Activated T-helper 17 cell treated with anti-CD3 and anti-CD28 coated beads, Interleukin-2, amount 50 U/mL, for 72 hours (primary cell): ENCODE data around the gene TBC1D1. TPM values are rescaled to one million over a fixed set of nuclear protein-coding genes. Genes with fewer than 3 reads are reported as not detected.

Source experiments
- ATAC-seq: fragments of 150-1000 bp; cut with Tn5 transposase; replicated peaks from 2 replicates; pipeline ENCODE4 v1.10.0; 2021; ENCODE audit warnings: mild to moderate bottlenecking, moderate library complexity
- H3K27ac Mint-ChIP-seq: one replicate; pipeline ENCODE4 v1.8.0; 2022; ENCODE audit warnings: mixed read lengths
- H3K27me3 Mint-ChIP-seq: one replicate; pipeline ENCODE4 v1.8.0; 2022; ENCODE audit warnings: mixed read lengths
- H3K36me3 Mint-ChIP-seq: one replicate; pipeline ENCODE4 v1.8.0; 2022; ENCODE audit warnings: low read depth, mild to moderate bottlenecking, mixed read lengths
- H3K4me1 Mint-ChIP-seq: one replicate; pipeline ENCODE4 v1.8.0; 2022; ENCODE audit warnings: mixed read lengths
- H3K4me3 Mint-ChIP-seq: one replicate; pipeline ENCODE4 v1.8.0; 2022; ENCODE audit warnings: mild to moderate bottlenecking, mixed read lengths
- H3K9me3 Mint-ChIP-seq: one replicate; pipeline ENCODE4 v1.8.0; 2022; ENCODE audit warnings: mixed read lengths
- total RNA-seq, 2 donors: library from RNA; stranded (reverse); gene quantifications; one replicate each; pipeline ENCODE4 v1.2.3, GENCODE V29; 2022

The TBC1D1 gene
- total RNA-seq, 2 donors from 2014 or later: 29.9 to 39.0 TPM

GRCh38 chr4:38120772-38121171, 229.9 kb downstream of the TBC1D1 start:
- Mint-ChIP-seq H3K27ac (no peak overlapping the region), H3K4me1 (peaks cover 9% of the 10 kb centered on the region), H3K9me3 (no peaks in the 10 kb centered on the region), H3K36me3 (peaks cover 88% of the 10 kb centered on the region), H3K27me3 (no peaks in the 10 kb centered on the region), H3K4me3 (no peak overlapping the region)
- ATAC-seq: no peak

GRCh38 chr4:38122060-38122459, 231.2 kb downstream of the TBC1D1 start:
- Mint-ChIP-seq H3K27me3 (no peaks in the 10 kb centered on the region), H3K27ac (no peak overlapping the region), H3K4me1 (peaks cover 9% of the 10 kb centered on the region), H3K4me3 (no peak overlapping the region), H3K36me3 (peaks cover 85% of the 10 kb centered on the region), H3K9me3 (no peaks in the 10 kb centered on the region)
- ATAC-seq: no peak

- Mint-ChIP-seq H3K4me3 (no peak overlapping the region), H3K36me3 (peaks cover 78% of the 10 kb centered on the region), H3K9me3 (no peaks in the 10 kb centered on the region), H3K27ac (no peak overlapping the region), H3K27me3 (no peaks in the 10 kb centered on the region), H3K4me1 (peaks cover 15% of the 10 kb centered on the region)
- ATAC-seq: no peak
Observed at GRCh38 chr4:38123555-38123954, 232.7 kb downstream of the TBC1D1 start.

DNA sequence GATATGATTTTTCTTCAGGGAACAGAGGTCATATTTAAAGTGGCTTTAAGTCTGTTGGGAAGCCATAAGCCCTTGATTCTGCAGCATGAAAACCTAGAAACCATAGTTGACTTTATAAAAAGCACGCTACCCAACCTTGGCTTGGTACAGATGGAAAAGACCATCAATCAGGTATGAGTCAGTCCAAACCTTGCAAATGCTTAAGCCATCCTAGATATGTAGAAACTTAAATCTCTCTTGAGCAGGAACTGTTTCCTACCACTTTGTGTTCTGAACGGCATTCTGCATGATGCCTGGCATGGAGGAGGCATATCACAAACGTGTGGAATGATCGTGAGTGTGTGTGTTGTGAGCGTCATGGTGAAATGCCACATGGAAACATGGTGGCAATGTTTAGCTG, 234.1 kb downstream of the TBC1D1 start:
- H3K27ac Mint-ChIP-seq: no peak overlapping the region
- no peak for ATAC-seq
- H3K4me1 Mint-ChIP-seq: peaks cover 29% of the 10 kb centered on the region
- H3K4me3 Mint-ChIP-seq: no peak overlapping the region
- H3K36me3 Mint-ChIP-seq: peaks cover 74% of the 10 kb centered on the region
- no peaks in the 10 kb centered on the region for H3K9me3 Mint-ChIP-seq
- H3K27me3 Mint-ChIP-seq: no peaks in the 10 kb centered on the region

DNA sequence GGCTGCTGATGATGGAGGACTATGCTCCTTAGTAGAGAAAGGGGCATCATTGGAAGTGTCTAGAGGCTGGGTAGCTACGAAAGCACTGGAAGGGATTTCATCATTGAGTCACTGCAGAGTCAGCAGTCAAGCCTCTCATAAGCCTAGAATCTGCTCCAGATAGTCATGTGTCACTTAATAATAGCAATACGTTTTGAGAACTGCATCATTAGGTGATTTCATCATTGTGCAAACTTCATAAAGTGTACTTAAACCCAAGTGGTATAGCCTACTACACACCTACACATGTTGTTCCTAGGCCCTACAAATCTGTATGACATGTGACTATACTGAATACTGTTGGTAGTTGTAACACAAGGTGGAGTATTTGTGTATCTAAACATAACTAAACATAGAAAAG, 234.9 kb downstream of the TBC1D1 start:
- H3K27ac Mint-ChIP-seq: no peak overlapping the region
- H3K9me3 Mint-ChIP-seq: no peaks in the 10 kb centered on the region
- H3K4me3 Mint-ChIP-seq: no peak overlapping the region
- peaks cover 65% of the 10 kb centered on the region for H3K36me3 Mint-ChIP-seq
- ATAC-seq: no peak
- peaks cover 34% of the 10 kb centered on the region for H3K4me1 Mint-ChIP-seq
- no peaks in the 10 kb centered on the region for H3K27me3 Mint-ChIP-seq

- ATAC-seq: peak; percentile 74
- peaks cover 46% of the 10 kb centered on the region for H3K4me1 Mint-ChIP-seq
- peaks cover 72% of the 10 kb centered on the region for H3K36me3 Mint-ChIP-seq
- peak overlapping the region; percentile 98 for H3K27ac Mint-ChIP-seq
- H3K4me3 Mint-ChIP-seq: peak overlapping the region; percentile 77
- H3K9me3 Mint-ChIP-seq: no peaks in the 10 kb centered on the region
- no peaks in the 10 kb centered on the region for H3K27me3 Mint-ChIP-seq
Observed at GRCh38 chr4:38128478-38129459, 237.9 kb downstream of the TBC1D1 start.

DNA sequence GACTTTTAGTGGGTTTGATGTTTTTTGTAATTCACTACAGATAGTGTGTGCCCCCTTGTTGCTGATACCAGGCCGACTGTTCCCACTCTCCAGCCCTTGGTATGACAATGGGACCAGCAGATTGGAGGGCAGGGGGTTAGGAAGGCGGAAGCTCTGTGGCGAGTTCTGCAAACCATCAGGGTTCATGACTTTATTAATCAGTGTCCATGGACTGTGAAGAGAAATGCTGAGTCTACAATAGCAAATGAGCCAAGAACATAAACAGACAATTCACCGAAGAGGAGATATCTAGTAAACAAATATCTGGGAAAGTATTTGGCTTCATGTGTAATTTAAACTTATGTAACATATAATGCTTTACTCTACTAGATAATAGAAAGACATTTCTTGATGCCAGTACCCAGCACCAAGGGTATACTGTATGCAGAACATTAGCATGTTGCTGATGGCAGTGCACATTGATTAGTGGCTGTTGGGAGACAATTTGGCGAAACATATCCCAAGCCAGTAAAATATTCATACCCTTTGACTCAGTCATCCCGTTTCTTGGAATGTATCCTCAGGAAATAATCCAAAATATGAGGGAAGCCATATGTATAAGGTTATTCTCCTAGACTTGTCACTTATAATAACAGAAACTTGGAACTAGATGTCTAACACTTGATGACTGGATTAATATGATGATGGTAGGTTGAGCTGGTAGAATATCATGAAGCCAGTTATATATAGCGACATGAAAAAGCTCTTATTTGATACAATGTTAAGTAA, 238.8 kb downstream of the TBC1D1 start:
- H3K36me3 Mint-ChIP-seq: peaks cover 75% of the 10 kb centered on the region
- no peak for ATAC-seq
- H3K4me1 Mint-ChIP-seq: peaks cover 46% of the 10 kb centered on the region
- no peaks in the 10 kb centered on the region for H3K9me3 Mint-ChIP-seq
- H3K27ac Mint-ChIP-seq: peak overlapping the region; percentile 98
- H3K4me3 Mint-ChIP-seq: peak overlapping the region; percentile 77
- no peaks in the 10 kb centered on the region for H3K27me3 Mint-ChIP-seq

- Mint-ChIP-seq H3K36me3 (peaks cover 71% of the 10 kb centered on the region), H3K27me3 (no peaks in the 10 kb centered on the region), H3K27ac (peak overlapping the region; percentile 98), H3K9me3 (no peaks in the 10 kb centered on the region), H3K4me3 (peak overlapping the region; percentile 77), H3K4me1 (peaks cover 42% of the 10 kb centered on the region)
- no peak for ATAC-seq
Observed at GRCh38 chr4:38130884-38131283, 240.0 kb downstream of the TBC1D1 start.

DNA sequence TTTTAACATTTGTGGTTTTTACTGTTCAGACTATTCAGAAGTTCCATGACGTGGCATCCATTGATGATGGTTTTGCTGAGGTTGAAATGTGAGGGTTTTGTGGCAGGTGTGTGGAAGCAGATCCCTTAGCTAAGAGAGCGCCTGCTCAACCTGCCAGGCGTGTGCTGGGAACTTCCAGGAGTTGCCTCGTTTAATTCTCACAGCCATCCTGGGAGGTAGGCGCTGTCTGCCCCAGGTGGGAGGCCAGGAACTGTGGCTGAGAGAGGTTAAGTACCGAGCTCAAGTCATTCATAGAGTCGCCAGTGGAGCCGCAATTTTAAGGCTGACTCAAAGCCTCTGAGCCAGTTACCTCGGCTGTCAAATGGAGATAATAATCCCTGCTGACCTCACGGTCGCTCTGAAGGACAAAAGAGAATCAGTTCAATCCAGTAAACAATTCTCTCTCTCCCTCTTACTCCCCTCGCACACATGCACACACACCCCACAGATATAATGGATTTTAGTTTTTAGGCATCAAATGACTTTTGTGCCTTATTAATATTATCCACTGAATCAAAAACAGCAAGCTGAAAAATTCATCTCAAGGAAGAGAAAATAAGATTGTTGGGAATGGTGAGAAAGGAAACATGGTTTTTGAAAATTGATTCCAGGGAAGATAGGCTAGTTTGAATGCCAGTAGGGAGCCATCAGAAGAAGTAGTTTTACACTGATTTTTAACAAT, 240.6 kb downstream of the TBC1D1 start:
- H3K27ac Mint-ChIP-seq: peak overlapping the region; percentile 98
- peaks cover 42% of the 10 kb centered on the region for H3K4me1 Mint-ChIP-seq
- peak overlapping the region; percentile 77 for H3K4me3 Mint-ChIP-seq
- H3K9me3 Mint-ChIP-seq: no peaks in the 10 kb centered on the region
- no peaks in the 10 kb centered on the region for H3K27me3 Mint-ChIP-seq
- peak; percentile 67 for ATAC-seq
- H3K36me3 Mint-ChIP-seq: peaks cover 70% of the 10 kb centered on the region

GRCh38 chr4:38132107-38132673, 241.3 kb downstream of the TBC1D1 start:
- H3K4me3 Mint-ChIP-seq: peak overlapping the region; percentile 77
- H3K27ac Mint-ChIP-seq: peak overlapping the region; percentile 98
- peaks cover 67% of the 10 kb centered on the region for H3K36me3 Mint-ChIP-seq
- no peaks in the 10 kb centered on the region for H3K27me3 Mint-ChIP-seq
- no peaks in the 10 kb centered on the region for H3K9me3 Mint-ChIP-seq
- peak; percentile 59 for ATAC-seq
- peaks cover 42% of the 10 kb centered on the region for H3K4me1 Mint-ChIP-seq

- Mint-ChIP-seq H3K27me3 (no peaks in the 10 kb centered on the region), H3K4me1 (peaks cover 42% of the 10 kb centered on the region), H3K27ac (peak overlapping the region; percentile 98)
Observed at GRCh38 chr4:38132843-38133662, 242.2 kb downstream of the TBC1D1 start.

GRCh38 chr4:38133711-38134480, 243.0 kb downstream of the TBC1D1 start:
- H3K4me1 Mint-ChIP-seq: peaks cover 33% of the 10 kb centered on the region
- peaks cover 74% of the 10 kb centered on the region for H3K36me3 Mint-ChIP-seq
- H3K9me3 Mint-ChIP-seq: no peaks in the 10 kb centered on the region
- ATAC-seq: no peak
- H3K27ac Mint-ChIP-seq: peak overlapping the region; percentile 98
- H3K4me3 Mint-ChIP-seq: peak overlapping the region; percentile 77
- H3K27me3 Mint-ChIP-seq: no peaks in the 10 kb centered on the region

More at GRCh38 chr4:38132843-38133662, 242.2 kb downstream of the TBC1D1 start:
- Mint-ChIP-seq H3K4me3 (peak overlapping the region; percentile 77), H3K36me3 (peaks cover 72% of the 10 kb centered on the region), H3K9me3 (no peaks in the 10 kb centered on the region)
- no peak for ATAC-seq

GRCh38 chr4:38135201-38135600, 244.3 kb downstream of the TBC1D1 start:
- no peak for ATAC-seq
- Mint-ChIP-seq H3K27ac (no peak overlapping the region), H3K4me3 (no peak overlapping the region), H3K4me1 (peaks cover 20% of the 10 kb centered on the region), H3K9me3 (no peaks in the 10 kb centered on the region), H3K36me3 (peaks cover 80% of the 10 kb centered on the region), H3K27me3 (no peaks in the 10 kb centered on the region)
